ENCODE measurements around the gene MMP14. TPM values are rescaled to one million over a fixed set of nuclear protein-coding genes. Genes with fewer than 3 reads are reported as not detected.
A peak's percentile ranks its signal among the peaks of the same experiment; 100 is the strongest.

Gene MMP14
- total and polyA plus RNA-seq, 2 of the 13 experiments (the other 11 are each of a cell fraction or from before 2014, with no cell fraction given), result 5.2 to 9.8 TPM

DNA sequence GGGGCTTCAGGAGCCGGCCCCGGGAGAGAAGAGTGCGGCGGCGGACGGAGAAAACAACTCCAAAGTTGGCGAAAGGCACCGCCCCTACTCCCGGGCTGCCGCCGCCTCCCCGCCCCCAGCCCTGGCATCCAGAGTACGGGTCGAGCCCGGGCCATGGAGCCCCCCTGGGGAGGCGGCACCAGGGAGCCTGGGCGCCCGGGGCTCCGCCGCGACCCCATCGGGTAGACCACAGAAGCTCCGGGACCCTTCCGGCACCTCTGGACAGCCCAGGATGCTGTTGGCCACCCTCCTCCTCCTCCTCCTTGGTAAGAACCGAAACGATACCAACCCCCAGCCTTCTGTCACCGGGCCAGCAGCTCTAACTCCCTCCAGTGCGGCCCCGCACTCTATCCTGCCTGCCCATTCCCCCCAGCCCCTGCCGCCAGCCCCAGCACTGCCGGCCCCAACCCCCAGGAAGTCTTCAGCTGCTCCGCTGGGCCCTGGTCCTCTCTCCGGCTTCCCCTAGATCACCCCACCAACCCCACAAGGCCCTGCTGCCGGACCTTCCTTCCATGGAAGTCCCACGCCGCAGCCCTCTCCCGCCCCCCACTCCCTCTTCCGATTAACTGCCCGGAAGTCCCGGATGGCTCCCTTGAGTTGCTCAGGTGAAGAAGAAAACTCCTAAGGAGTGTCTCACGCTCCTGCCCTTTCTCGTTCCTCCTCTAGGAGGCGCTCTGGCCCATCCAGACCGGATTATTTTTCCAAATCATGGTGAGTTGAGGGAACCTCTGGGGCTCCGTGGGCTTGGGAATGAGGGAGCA lies 35.8 kb downstream of the MMP14 start (continued):
- TF ChIP-seq XBP1 (CRISPR knock-in tag; IDR thresholded peaks at IDR 0.05) (0 out of 2 replicates have a peak, but pooled peaks have one; percentile 37), TCF7 (IDR thresholded peaks at IDR 0.05; ENCODE audit: low read depth) (no peak), SIN3B (IDR thresholded peaks at IDR 0.05; ENCODE audit: low read length) (0 out of 2 replicates have a peak, but pooled peaks have one; percentile 40), SAP130 (CRISPR knock-in tag; IDR thresholded peaks at IDR 0.05; ENCODE audit: low read depth) (peak; percentile 80), ZNF205 (CRISPR knock-in tag; IDR thresholded peaks at IDR 0.05) (no peak), SETDB1 (CRISPR knock-in tag; IDR thresholded peaks at IDR 0.05; ENCODE audit: borderline replicate concordance) (no peak), ZNF282 (IDR thresholded peaks at IDR 0.05; ENCODE audit: partially characterized antibody) (no peak), TARDBP (CRISPR knock-in tag; IDR thresholded peaks at IDR 0.05) (peak; percentile 43; the same call in 1 of the 2 replicates), KLF11 (CRISPR knock-in tag; IDR thresholded peaks at IDR 0.05) (no peak; the same call in 1 of the 2 replicates), THYN1 (CRISPR knock-in tag; IDR thresholded peaks at IDR 0.05; ENCODE audit: borderline replicate concordance, low read depth) (no peak), ZNF615 (CRISPR knock-in tag; IDR thresholded peaks at IDR 0.05; ENCODE audit: borderline replicate concordance) (no peak; the same call in 1 of the 2 replicates), ZSCAN21 (CRISPR knock-in tag; IDR thresholded peaks at IDR 0.05; ENCODE audit: borderline replicate concordance) (no peak), TRIM22 (IDR thresholded peaks at IDR 0.05) (no peak), RCOR2 (CRISPR knock-in tag; IDR thresholded peaks at IDR 0.05) (peak; percentile 42; the same call in 1 of the 2 replicates), ZNF737 (CRISPR knock-in tag; IDR thresholded peaks at IDR 0.05; ENCODE audit: borderline replicate concordance) (no peak), XRCC5 (optimal IDR thresholded peaks at IDR 0.05; ENCODE audit: low read length) (peak; percentile 99), ZNF878 (CRISPR knock-in tag; IDR thresholded peaks at IDR 0.05) (peak; percentile 25; the same call in 1 of the 2 replicates), ZNF10 (CRISPR knock-in tag; IDR thresholded peaks at IDR 0.05; ENCODE audit: borderline replicate concordance, low read depth) (no peak), MLLT10 (CRISPR knock-in tag; IDR thresholded peaks at IDR 0.05) (no peak), ZNF572 (CRISPR knock-in tag; IDR thresholded peaks at IDR 0.05) (peak; percentile 48; the same call in 1 of the 2 replicates), AHR (CRISPR knock-in tag; IDR thresholded peaks at IDR 0.05) (no peak), ADNP (CRISPR knock-in tag; IDR thresholded peaks at IDR 0.05) (no peak), MEF2D (CRISPR knock-in tag; IDR thresholded peaks at IDR 0.05) (peak; percentile 16; the same call in 1 of the 2 replicates)
- TF ChIP-seq, protein P1, sequence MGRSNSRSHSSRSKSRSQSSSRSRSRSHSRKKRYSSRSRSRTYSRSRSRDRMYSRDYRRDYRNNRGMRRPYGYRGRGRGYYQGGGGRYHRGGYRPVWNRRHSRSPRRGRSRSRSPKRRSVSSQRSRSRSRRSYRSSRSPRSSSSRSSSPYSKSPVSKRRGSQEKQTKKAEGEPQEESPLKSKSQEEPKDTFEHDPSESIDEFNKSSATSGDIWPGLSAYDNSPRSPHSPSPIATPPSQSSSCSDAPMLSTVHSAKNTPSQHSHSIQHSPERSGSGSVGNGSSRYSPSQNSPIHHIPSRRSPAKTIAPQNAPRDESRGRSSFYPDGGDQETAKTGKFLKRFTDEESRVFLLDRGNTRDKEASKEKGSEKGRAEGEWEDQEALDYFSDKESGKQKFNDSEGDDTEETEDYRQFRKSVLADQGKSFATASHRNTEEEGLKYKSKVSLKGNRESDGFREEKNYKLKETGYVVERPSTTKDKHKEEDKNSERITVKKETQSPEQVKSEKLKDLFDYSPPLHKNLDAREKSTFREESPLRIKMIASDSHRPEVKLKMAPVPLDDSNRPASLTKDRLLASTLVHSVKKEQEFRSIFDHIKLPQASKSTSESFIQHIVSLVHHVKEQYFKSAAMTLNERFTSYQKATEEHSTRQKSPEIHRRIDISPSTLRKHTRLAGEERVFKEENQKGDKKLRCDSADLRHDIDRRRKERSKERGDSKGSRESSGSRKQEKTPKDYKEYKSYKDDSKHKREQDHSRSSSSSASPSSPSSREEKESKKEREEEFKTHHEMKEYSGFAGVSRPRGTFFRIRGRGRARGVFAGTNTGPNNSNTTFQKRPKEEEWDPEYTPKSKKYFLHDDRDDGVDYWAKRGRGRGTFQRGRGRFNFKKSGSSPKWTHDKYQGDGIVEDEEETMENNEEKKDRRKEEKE (IDR thresholded peaks at IDR 0.05), result no peak
- TF ChIP-seq, protein P2, sequence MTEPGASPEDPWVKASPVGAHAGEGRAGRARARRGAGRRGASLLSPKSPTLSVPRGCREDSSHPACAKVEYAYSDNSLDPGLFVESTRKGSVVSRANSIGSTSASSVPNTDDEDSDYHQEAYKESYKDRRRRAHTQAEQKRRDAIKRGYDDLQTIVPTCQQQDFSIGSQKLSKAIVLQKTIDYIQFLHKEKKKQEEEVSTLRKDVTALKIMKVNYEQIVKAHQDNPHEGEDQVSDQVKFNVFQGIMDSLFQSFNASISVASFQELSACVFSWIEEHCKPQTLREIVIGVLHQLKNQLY (CRISPR knock-in tag; IDR thresholded peaks at IDR 0.05), result peak; percentile 61; the same call in 1 of the 2 replicates
- TF ChIP-seq, protein P3, sequence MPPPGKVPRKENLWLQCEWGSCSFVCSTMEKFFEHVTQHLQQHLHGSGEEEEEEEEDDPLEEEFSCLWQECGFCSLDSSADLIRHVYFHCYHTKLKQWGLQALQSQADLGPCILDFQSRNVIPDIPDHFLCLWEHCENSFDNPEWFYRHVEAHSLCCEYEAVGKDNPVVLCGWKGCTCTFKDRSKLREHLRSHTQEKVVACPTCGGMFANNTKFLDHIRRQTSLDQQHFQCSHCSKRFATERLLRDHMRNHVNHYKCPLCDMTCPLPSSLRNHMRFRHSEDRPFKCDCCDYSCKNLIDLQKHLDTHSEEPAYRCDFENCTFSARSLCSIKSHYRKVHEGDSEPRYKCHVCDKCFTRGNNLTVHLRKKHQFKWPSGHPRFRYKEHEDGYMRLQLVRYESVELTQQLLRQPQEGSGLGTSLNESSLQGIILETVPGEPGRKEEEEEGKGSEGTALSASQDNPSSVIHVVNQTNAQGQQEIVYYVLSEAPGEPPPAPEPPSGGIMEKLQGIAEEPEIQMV (CRISPR knock-in tag; IDR thresholded peaks at IDR 0.05; ENCODE audit: low read depth), result no peak
